HG03103 (cell line): ENCODE measurements around the gene GAB1.
A peak's percentile ranks its signal among the peaks of the same experiment; 100 is the strongest.

Experiments used
- ATAC-seq: cut with Tn5 transposase; IDR thresholded peaks from one replicate; pipeline ENCODE4 v1.9.1; 2021; ENCODE audit warnings: low read depth; ENCODE audit not compliant: unreplicated experiment

GAB1 gene

DNA sequence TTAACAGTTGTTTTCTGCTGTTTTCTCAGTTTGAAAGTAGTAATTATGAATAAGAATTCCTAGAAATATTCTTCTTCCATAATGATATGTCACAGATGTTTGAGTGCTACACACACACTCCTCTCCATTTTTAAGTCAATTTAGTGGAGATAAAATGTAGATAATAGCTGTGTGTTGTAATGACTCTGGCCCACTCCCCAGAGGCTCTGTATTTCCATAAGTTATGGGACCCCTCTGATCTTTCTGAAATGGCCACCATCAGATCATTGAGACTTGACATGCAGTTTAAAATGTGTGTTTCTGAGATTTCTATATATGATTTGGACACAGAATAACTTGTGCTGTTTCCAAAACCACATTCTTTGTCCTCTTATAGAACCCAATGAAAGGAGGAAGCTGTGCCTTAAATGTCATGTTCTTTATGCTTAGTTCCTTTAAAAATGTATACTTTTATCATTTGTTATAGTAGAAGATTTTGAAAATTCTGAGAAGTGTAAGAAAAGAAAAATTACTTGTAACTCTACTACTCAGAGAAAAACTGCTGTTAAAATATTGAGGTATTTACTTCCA lies 46.4 kb downstream of the GAB1 start:
- ATAC-seq = no peak

DNA sequence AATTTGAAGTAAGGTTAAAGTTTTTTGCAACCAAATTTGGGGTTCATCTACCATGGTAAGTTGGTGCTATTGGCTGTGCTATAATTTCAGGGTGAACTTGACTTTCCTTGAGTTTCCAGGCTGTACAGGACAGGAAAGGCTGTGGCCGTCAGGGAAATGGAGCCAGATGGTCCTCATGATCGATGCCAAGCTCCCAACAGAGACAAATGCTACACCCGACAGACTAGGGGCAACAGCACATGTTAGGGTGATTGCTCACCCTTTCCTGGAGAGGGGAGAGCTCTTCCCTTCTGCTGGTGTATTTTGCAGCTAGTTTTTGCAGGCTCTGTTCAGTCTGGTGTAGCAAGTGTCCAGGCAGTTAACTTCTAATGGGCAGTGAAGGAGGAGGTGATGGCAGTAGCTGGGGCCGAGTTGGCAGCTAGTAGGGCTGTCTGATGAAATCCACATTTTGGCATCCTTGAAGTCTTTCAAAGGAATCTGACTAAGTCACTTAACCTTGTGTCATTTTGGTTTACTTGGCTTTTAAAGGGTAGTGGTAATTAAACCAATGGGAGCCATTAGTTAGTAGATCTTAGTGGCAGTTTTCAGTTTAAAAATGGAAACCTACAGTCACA lies 47.8 kb downstream of the GAB1 start:
- ATAC-seq = no peak

DNA sequence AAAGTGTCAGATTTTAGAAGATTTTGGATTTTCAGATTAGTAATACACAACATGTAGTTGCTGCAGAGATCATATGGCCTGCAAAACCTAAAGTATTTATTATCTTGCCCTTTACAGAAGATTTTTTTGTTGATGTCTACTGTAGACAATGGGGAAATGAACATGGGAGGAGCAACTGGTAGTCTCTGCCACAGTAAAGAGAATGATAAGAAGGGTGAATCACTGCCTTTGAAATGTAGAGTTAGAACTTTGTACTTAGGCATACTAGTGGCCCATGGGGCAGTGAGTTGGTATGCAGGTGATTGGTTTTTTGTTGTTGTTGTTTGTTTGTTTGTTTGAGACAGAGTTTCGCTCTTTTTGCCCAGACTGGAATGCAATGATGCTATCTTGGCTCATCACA lies 50.1 kb downstream of the GAB1 start:
- no peak for ATAC-seq

DNA sequence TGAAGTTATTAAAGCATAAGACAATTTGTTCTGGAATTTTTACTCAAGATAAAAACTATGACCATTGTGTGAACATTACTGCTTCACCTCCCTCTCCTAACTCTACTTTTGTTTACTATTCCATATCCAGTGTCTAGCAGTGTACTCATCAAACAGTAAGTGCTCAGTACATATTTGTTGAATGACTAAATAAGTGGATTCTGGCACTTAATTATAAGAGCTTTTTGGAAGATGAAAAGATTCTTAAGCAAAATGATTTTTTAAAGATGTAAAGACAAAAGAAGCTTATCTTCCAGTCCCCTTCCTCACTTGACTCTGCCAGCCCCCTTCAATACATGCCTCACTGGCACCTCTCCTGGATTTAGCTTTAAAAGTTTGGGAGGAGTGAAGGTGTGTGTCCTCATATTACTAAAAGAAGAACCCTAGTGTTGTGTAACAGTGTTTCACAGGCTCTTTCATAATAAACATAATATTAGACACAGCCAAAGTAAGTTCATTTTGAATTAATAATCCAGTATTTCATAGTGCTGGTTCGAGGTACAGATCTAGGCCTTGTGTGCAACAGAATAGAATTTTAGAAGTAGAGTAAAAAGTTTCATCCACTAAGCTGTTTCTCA lies 53.0 kb downstream of the GAB1 start:
- no peak for ATAC-seq

DNA sequence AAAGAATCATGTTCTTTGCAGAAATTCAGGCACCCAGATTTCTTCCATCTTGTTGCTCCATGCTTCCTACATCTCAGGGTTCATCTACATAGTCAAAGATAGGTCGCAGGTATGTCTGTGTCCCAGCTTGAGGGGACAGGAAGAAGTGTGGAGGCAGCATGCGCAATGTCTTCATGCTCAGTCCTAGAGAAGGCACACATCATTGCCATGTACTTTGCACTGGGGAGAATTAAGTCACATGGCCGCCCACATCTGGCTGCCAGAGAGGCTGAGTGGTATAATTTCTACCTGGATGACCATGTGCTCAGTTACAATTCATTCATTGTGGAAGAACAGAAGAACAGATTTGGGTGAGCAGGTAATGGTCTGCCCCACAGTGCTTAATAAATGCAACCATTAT lies 54.1 kb downstream of the GAB1 start:
- ATAC-seq = no peak

DNA sequence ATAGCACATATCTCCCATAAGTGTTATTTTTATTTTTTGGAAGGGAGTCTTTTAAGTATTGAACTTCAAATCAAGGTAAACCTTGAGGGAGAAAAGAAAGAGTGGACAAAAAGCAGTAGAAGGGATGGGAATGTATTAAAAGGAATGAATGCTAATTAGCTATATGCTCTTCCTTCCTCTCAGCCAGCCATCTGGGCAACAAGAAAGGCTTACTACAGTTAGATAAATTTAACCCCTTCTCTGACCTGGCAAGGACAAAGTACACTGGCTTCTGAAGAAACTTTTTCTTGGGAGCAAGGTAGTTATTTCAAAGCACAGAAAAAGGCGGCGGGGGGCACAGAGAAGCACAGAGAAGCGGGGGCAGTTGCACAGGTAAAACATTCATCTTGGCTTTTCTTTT lies 54.6 kb downstream of the GAB1 start:
- no peak for ATAC-seq

DNA sequence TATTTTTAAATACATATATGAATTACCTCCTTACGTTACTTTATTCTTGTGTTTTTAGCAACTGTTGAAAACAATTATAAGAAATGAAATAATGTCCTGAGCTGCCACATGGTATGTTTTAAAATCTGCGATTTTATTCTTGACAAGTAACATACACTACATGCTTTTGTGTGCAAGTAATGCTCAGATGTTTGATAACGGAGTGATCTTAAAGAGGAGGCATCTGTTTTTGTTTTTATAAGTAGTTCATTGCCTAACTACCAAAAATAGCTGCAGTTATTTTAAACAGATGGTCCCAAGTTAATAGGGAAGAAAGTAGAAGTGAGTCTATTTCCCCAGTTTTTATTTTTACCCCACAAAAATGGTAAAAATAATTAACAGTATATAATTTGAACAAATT lies 55.2 kb downstream of the GAB1 start:
- no peak for ATAC-seq

DNA sequence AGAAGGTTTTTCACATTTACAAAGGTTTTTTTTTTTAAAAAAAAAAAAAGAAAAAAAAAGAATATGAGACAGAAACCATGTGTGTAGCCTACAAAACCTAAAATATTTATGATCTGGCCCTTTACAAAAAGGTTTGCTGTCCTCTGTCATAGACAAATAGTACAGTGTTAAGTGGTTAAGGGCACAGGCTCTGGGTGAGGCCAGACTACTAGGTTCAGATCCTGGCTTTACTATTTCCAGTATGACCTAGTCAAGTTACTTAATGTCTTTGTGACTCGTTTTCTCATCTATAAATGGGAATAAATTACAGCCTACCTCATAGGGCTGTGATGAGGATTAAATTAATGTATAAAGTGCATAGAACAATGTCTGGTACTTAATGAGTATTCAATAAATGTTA lies 56.5 kb downstream of the GAB1 start:
- no peak for ATAC-seq

DNA sequence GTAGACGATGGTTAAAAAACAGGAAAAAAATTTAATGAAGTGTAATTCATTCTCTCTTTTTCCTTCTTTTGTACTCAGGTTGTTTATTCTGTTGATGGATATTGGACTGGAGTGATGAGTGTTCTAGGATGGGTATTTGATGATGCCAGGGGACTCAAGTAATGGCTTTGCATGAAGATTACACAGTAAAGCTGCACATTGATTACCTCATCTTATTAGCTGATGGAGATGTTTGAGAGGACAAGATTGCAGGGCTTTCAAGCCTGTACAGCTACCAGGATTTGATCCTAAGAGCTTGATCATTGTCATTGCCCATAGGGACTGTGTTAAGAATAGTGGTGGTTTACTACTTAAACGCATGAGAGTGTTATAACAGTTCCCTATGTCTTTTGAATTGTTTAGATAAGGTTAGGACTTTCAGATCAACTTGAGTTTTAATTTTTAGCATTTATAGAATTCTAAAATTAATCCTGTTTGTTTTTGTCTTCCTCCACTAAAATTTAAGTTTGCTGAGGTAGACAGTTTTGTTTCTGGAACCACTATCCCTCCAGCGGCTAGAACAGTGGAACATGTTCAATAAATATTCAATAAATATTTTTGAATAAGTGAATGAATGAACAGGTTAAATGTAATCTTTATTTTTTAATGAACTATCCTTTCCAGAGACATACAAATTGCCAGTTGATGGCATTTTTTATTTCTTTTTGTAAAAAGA lies 58.2 kb downstream of the GAB1 start:
- ATAC-seq = no peak

DNA sequence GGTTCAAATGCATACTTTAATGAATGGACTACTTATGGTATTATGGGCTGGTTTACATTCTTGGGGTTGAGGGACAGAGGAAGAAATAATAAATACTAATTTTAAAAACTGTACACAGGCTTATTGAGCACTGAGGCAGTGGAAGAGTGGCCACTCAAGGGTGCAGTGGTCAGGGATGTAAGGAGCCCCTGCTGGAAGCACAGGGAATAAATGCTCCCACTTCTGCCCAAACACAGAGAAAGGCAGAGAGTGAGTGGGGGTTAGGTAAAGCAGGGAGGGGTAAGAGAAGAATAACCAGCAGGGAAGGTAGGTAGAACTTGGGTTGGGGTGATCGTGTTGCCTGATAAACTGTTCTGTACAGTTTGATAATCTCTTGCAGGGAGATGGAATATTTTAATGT lies 60.0 kb downstream of the GAB1 start:
- ATAC-seq = no peak

DNA sequence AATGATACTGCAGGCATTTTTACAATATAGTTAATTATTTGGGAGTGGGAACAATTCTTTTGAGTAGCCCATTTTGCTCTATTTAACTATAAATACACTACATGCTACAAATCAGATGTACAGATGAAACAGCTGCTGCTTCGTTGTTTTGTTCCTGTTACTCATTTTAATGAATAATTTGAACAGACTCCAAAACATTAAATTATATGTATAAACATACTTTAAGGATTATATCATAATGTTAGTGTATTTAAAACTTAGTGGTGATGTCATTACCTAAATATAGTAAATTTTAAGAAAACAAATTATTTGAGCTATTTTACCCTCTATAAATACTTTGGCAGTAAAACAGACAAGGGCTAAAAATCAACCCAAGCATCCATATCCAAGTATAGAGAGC lies 60.7 kb downstream of the GAB1 start:
- no peak for ATAC-seq

DNA sequence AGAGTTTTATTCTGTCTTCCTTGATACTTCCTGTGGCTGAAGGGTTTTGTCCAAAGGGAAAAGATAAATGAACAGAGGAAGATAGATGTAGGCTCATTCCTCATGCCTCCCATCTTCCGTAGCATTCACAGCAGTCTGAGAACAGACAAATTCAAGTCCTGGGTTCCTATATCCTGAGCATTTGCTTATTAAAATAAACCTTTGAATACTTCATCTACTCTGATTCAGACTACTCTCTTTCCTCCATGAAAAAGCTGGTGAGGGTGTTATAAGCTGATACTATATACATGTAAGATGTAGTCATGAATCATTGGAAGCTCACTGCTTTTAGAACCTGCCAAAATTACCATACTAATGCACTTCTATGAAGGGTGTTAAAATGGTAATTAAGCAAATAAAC lies 61.2 kb downstream of the GAB1 start:
- ATAC-seq = no peak

DNA sequence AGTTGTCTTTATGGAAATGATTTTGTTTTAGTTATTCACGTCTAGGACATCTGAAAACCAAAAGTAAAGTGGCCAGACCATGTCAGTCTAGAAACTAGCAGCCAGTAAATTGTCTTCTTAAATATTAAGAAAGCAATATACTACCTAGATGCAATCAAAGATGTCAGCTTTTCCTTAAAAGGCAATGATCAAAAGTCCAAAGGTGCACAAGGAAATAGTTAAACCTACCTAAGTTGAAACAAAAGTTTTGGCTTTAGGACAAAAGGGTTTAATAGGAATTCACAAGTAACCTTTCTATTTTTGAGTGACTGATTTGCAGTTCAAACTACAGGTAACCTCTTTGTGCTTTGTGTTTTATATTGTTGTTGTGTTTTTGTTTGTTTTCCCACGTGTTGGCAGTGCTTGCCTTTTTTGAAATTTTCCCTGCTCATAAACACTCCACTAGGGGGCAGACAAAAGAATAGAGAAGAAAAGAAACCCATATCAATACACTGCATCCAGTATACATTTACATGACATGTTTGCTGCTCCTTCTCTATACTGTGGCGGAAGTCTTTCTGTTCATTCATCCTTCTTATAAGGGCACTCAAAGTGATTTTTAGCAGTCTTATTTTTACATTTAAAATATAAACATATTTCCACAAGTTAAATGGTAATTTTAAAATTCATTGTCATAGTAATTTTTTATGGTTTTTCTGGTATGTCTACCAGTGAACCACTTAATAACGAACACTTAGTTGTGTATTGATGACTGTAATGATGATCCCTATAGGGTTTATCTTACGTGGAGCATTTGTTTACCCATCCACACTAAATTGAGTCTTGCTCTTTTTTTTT lies 62.7 kb downstream of the GAB1 start:
- ATAC-seq = peak; percentile 50

DNA sequence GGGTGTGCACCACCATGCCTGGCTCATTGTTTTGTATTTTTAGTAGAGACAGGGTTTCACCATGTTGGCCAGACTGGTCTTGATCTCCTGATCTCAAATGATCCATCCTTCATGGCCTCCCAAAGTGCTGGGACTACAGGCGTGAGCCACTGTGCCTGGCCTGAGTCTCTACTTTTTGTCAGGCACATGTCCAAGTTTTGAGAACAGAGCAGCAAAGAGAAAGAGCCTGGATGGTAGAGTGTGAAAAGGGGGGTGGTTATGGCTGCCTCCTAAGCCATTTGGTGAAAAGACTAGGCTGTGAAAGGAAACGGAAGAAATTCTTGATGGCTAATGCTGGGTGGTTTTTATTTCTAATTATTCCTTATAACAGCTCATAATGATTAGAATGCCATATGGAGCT lies 63.4 kb downstream of the GAB1 start:
- ATAC-seq = no peak

DNA sequence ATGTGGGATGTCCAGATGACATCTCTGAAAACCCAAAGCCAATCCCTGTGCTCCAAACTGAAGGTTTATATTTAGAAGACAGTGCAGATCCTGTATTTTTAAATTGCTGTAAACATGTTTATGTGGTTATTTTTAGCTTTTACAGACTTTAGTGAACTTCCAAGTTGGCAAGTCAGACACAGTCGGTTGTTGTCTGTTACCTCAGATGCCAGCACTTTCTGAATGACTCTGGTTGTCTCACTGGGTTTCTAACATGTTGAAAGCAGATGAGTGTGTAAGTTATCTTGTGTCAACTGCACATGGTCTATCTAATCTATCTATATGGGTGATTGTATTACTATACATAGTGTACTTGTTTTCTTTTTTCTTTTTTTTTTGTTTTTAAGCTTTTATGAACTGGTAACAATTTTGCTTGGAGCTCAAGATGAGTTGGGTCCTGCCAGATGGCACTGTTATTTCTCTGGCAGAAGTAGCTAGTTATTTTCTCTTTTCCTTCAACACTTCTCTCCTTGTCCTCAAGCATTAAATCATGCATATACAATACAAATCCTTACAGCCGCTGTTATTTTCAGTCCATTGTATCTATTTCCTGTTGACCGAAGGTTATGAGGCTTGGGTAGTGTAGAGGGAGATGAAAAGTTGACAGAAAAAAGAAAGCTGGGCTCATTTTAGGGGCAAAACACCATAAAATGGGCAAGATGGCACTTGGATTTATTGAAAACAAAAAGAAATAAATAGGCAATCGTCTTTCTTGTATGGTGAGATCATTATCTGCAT lies 66.3 kb downstream of the GAB1 start:
- ATAC-seq = no peak

DNA sequence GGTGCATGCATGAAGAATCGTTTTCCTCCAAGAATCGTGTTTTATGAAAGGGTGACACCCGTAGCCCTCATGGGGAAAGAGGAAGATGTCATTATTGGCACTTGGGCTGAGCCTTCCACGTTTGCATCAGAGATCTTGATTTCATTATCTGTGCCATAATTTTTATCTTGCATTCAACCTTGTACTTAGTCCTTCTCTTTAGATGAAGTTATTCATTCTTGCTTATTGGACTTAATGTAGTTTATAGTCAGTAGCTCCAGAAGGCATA lies 66.8 kb downstream of the GAB1 start:
- ATAC-seq = no peak

DNA sequence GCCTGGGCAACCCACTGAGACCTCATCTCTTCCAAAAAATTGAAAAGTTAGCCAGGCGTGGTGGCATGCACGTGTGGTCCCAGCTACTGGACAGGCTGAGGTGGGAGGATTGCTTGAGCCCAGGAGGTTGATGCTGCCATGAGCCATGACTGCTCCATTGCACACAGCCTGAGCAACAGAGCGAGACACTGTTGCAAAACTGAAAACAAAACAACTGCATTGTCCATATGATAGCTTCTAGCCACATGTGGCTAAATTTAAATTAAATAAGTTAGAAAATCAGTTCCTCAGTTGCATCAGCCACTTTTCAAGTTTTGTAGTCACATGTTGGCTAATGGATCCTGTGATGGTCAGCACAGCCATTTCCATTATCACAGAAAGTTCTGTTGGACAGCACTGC lies 67.9 kb downstream of the GAB1 start:
- ATAC-seq = peak; percentile 95

DNA sequence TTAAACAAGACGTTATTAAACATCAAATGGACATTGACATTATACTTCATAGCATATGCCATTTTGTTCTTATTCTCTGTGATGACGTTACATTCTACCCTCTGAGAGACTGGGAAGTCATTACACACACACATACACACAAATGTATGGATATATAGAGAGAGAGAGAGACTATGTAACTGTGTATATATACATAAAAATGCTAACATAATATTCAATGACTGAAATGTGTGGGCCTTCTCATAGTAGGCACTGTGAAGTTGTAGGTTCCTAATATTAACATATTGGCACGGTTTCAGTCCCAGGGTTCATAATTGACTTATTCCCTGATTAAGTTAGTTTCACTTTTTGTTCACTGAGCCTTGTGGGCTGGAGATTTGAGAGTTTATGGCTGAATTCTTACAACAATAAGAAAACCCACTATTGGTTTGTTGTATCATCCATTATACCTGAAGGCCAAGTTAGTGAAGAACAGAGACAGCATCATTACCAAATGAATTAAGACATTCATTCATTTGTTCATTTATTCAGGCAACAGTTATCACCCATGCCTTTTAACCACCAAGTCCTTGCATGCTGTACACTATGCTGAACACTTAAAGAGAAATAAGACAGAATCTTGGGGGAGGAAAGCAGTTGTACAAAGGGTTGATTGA lies 68.5 kb downstream of the GAB1 start:
- ATAC-seq = no peak

DNA sequence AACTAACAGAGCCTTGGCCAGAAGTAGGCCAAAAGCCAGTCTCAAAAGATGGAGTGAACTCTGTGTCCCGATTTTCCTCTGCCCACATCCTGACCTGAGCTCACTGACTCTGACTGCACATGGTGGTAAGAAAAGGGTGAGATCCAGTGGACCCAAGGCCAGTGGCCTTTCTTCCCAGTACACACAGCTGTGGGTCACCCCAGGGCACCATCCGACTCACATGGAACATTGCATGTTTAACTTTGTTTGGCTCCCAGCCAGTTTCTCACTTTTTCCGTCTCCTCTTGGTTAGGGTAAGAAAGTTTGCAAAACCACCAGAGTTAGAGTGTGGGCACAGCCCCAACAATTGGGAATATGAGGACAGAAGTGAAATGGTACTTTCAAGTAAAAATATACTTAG lies 69.8 kb downstream of the GAB1 start:
- no peak for ATAC-seq

DNA sequence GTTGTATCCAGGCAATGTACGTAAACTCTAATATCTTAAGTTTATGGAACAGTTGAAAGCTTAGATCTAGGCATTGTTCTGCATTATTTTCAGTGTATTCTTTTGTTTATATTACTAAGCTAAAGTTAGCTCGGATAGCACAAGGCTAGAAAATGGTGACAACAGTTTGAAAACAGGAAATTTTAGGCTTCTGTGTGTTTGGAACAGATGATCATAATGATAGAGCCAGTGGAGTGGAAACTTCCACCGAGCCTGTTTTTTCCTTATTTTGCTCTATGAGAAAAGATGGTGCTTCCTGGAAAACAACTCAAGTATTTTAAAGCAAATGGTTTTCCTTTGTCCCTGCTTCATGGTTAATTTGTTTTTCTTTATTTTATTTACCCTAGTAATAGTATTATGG lies 70.8 kb downstream of the GAB1 start:
- ATAC-seq = no peak
